Neuron (in vitro differentiated cells): ENCODE data around the gene DENND5B.
"Not testable (repeated sequence)": the region's sequence is repeated elsewhere in the genome, so short reads cannot be mapped to it uniquely, and the experiment has no call there.

ENCODE experiments used
- H2AFZ ChIP-seq: one replicate; pipeline ENCODE4 v1.6.1; 2013; ENCODE audit warnings: low read depth, mild to moderate bottlenecking, inconsistent platforms, low read length, moderate library complexity
- H3K27me3 ChIP-seq: one replicate; pipeline ENCODE4 v1.6.1; 2013; ENCODE audit warnings: low read length; ENCODE audit not compliant: insufficient read depth
- H3K36me3 ChIP-seq: one replicate; pipeline ENCODE4 v1.6.1; 2013; ENCODE audit warnings: low read length; ENCODE audit not compliant: insufficient read depth
- H3K4me1 ChIP-seq: one replicate; pipeline ENCODE4 v1.6.1; 2013; ENCODE audit warnings: low read length; ENCODE audit not compliant: insufficient read depth
- H3K4me3 ChIP-seq: 2 replicates; pipeline ENCODE4 v1.5.1; 2013; ENCODE audit warnings: mild to moderate bottlenecking, low read length, moderate library complexity
- H3K9me3 ChIP-seq: one replicate; pipeline ENCODE4 v1.6.1; 2013; ENCODE audit warnings: low read length

The DENND5B gene

DNA sequence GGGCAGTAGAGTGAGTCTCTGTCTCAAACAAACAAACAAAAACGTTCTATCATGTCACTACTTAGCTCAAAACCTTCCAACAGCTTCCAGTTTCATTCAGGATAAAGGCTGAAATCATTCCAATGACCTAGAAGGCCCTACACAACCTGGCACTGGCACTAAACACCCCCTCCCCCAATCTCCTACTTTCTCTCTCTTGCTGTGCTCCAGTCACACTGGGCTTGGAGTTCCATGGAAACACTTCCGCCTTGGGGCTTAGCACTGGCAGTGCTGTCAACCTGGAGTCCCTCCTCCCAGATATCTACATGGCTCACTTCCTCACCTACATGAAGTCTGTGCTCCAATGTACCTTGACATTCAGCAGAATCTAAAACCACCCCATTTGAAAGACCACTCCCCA, 199.9 kb downstream of the DENND5B start:
- Histone ChIP-seq H3K27me3 (no peaks in the 10 kb centered on the region), H3K9me3 (no peaks in the 10 kb centered on the region), H3K4me1 (peaks cover 12% of the 10 kb centered on the region), H3K36me3 (peaks cover 63% of the 10 kb centered on the region), H2AFZ (no peak overlapping the region), H3K4me3 (no peak overlapping the region)

DNA sequence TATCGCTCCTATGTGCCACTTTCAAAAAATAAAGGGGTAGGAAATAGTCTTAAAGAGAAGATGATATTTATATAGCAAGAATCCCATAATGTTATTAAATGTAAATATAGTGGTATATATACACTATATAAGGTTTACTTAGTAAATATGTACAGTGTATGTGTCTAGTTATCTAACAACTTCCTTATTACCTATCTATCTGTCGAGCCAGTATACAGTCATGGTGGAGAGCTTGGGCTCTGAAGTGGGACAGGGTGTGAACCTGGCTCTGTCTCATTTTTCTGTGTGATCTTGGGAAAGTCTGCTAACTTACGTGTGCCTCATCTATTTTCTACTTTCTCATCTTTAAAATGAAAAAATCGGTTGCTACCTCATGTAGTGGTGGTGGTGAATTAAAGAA, 202.2 kb downstream of the DENND5B start:
- H3K27me3 ChIP-seq = no peaks in the 10 kb centered on the region
- H3K36me3 ChIP-seq = peaks cover 60% of the 10 kb centered on the region
- H2AFZ ChIP-seq = no peak overlapping the region
- no peaks in the 10 kb centered on the region for H3K9me3 ChIP-seq
- peaks cover 22% of the 10 kb centered on the region for H3K4me1 ChIP-seq
- H3K4me3 ChIP-seq = no peak overlapping the region

DNA sequence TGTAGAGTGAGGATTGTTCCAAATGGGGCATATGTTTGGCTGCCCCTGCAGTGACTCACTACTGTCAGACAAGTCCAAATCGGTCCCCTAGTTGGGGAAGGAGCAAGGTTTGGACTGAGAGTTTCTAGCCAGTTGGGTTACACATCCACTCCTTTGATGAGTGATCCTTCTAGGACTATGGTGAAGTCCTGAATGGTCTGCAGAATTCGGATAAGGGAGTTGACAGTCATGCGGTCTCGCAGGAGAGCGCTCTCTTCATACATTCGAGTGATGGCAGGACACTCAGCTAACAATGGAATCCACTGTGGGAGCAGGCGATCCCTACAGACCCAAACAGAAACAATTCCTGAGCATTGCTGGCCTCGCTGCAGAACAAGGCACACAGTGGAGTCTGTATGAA, 203.5 kb downstream of the DENND5B start:
- no peaks in the 10 kb centered on the region for H3K9me3 ChIP-seq
- peaks cover 22% of the 10 kb centered on the region for H3K4me1 ChIP-seq
- H3K27me3 ChIP-seq = no peaks in the 10 kb centered on the region
- no peak overlapping the region for H2AFZ ChIP-seq
- no peak overlapping the region for H3K4me3 ChIP-seq
- peaks cover 51% of the 10 kb centered on the region for H3K36me3 ChIP-seq

DNA sequence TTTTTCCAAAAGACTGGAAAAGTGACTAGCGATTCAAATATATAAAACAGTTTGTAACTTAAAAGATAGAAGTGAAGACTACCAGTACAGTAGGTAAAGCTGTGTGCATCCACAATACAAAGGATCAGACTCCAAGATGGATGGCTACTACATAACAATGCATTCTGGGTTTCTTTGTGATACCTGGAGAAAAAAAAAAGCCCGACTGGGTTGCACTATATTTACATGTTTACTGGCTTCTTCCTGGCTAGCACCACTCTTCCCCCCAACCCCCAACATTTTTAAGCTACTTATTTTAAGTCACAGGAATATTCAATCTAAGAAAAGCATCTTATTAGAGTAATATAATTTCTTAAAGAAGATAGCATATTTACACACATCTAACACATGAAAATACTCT, 203.9 kb downstream of the DENND5B start:
- peaks cover 22% of the 10 kb centered on the region for H3K4me1 ChIP-seq

DNA sequence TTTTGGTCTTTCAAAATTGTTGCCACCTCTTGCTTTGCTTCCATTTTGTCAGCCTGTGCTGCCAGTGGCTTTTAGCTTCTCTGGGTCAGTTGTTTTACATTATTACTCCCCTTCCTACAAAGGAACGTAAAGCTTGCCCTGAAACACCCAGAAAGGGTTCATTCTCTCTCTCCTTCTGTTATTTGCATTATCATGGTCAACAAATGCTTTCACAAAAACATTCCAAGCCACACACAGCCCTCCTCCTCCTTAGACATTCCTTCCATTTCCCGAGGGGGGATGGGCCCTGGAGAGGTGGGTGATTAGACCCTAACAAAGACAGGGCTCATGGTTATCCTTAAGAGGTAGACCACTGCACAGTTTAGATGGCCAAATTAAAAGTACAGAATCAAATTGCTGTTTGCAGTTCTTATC, 204.6 kb downstream of the DENND5B start:
- peaks cover 22% of the 10 kb centered on the region for H3K4me1 ChIP-seq

More for the DNA sequence above, 203.9 kb downstream of the DENND5B start:
- Histone ChIP-seq H2AFZ (peak overlapping the region; percentile 49), H3K36me3 (peaks cover 47% of the 10 kb centered on the region), H3K9me3 (peaks cover 1% of the 10 kb centered on the region), H3K27me3 (no peaks in the 10 kb centered on the region), H3K4me3 (no peak overlapping the region)

DNA sequence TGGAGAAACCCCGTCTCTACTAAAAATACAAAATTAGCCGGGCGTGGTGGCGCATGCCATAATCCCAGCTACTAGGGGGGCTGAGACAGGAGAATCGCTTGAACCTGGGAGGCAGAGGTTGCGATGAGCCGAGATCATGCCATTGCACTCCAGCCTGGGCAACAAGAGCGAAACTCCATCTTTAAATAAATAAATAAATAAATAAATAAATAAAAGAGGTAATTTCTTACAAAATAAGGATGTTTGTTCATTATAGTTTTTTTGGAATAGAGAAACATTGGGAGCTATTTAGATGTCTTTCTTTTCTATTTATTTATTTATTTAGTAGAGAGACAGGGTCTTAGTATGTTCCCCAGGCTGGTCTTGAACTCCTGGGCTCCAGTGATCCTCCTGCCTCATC, 213.7 kb downstream of the DENND5B start:
- not testable (repeated sequence) for H3K36me3 ChIP-seq, H3K27me3 ChIP-seq, H3K4me3 ChIP-seq, H2AFZ ChIP-seq, H3K4me1 ChIP-seq, H3K9me3 ChIP-seq

More for the DNA sequence above, 204.6 kb downstream of the DENND5B start:
- Histone ChIP-seq H3K36me3 (peaks cover 44% of the 10 kb centered on the region), H3K4me3 (no peak overlapping the region), H3K27me3 (no peaks in the 10 kb centered on the region), H3K9me3 (peaks cover 4% of the 10 kb centered on the region), H2AFZ (peak overlapping the region; percentile 49)

DNA sequence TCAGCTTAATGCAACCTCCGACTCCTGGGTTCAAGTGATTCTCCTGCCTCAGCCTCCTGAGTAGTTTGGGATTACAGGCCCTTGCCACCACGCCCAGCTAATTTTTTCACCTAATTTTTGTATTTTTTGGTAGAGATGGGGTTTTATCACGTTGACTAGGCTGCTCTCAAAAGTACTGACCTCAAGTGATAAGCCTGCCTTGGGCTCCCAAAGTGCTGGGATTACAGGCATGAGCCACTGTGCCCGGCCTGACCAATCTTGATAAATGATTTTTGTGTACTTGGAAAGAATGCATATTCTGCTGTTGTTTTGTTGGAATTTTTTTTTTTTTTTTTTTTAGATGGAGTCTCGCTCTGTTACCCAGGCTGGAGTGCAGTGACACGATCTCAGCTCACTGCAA, 215.5 kb downstream of the DENND5B start:
- H3K4me3 ChIP-seq, H3K27me3 ChIP-seq, H2AFZ ChIP-seq, H3K36me3 ChIP-seq, H3K9me3 ChIP-seq: not testable (repeated sequence)
- H3K4me1 ChIP-seq = peaks cover 13% of the 10 kb centered on the region

DNA sequence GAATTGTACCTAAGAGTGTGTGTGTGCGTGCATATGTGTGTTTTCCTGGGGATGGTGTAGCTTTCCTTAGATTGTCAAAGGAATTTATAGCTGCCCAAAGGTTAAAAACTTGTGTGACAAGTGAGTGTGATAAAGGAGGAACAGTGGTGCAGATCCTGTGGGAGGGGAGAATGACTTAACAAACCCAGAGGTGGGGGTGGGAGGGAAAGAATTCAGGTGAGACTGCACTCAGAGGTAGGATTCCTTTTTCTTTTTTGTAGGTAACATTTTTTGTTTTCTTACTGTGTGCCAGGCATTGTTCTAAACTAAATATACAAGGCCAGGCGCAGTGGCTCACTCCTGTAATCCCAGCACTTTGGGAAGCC, 219.7 kb downstream of the DENND5B start:
- Histone ChIP-seq H2AFZ (peak overlapping the region; percentile 81), H3K9me3 (no peaks in the 10 kb centered on the region), H3K4me3 (peak overlapping the region; percentile 48), H3K4me1 (peaks cover 34% of the 10 kb centered on the region), H3K36me3 (no peaks in the 10 kb centered on the region), H3K27me3 (no peaks in the 10 kb centered on the region)

DNA sequence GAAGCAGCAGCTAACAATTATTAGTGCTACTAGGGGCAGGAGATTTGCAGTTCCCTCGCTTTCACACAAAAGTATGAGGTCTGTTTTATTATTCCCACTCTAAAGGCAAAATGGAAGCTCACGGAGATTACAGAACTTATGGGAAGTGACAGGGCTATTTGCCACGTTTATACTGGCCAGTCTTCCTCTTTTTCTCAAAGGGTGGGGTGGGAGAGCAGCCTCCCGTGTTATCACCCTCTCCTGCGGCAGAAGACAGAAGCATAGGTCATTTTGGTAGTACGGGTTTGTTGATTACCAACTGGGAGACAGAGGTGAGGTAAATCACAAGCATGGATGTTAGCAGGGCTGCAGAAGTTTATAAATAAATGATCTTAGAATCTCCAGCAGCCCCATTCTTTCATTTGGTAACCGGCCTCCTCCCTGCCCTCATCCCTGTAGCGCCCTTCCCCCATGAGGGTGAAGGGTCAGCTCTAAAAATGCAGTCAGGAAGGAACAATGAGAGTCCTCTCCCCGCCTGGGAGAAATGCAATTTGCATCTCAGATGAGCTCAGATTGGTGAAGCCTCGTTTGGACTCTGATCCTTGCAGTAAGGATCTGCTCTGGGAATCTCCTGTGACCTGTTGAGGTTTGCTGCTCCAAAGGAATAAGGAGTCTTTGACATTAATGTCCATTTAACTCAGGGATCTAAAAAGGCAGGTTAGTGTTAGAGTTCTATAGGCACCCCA, 220.2 kb downstream of the DENND5B start:
- Histone ChIP-seq H3K27me3 (no peaks in the 10 kb centered on the region), H2AFZ (peak overlapping the region; percentile 81), H3K4me1 (peaks cover 34% of the 10 kb centered on the region), H3K4me3 (peak overlapping the region; percentile 48), H3K36me3 (no peaks in the 10 kb centered on the region), H3K9me3 (no peaks in the 10 kb centered on the region)

DNA sequence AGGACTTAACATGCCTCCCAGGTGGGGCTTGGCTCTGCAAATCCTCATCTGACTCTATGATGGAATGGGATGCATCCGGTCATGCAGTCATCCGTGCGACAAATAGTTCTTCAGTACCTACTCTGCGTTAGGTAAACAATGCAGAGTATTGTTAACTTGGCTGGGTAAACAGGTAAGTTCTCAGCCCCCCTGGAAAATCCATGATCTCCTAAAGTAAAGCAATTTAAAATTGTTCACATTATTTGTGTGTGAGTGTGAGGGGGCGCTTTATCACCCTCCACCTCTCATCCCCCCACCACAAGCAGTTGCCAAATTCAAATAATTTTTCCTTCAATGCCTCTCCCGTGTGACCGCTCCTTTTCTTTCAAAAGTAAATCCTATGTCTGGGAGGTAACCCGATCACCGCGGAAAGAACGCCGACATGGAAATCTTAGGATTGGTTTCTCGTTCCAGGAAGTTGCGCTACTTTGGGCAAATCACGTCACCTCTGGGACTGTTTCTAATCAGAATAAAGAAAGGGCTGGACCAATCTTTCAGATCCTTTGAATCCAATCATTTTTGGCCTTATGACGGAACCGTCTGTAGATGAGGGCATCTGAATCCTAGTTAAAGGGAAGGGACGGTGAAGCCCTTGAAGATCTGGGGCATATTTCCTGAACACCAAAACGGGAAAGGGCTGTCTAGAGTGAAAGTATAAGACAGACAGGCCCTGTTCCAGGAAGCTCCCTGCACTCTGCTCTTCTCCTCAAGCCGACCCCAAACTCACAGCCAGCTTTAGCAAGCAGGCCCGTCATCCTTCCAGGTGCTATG, 221.0 kb downstream of the DENND5B start:
- no peaks in the 10 kb centered on the region for H3K27me3 ChIP-seq
- no peaks in the 10 kb centered on the region for H3K9me3 ChIP-seq
- H2AFZ ChIP-seq = peak overlapping the region; percentile 81
- peak overlapping the region; percentile 48 for H3K4me3 ChIP-seq
- H3K4me1 ChIP-seq = peaks cover 34% of the 10 kb centered on the region
- no peaks in the 10 kb centered on the region for H3K36me3 ChIP-seq

DNA sequence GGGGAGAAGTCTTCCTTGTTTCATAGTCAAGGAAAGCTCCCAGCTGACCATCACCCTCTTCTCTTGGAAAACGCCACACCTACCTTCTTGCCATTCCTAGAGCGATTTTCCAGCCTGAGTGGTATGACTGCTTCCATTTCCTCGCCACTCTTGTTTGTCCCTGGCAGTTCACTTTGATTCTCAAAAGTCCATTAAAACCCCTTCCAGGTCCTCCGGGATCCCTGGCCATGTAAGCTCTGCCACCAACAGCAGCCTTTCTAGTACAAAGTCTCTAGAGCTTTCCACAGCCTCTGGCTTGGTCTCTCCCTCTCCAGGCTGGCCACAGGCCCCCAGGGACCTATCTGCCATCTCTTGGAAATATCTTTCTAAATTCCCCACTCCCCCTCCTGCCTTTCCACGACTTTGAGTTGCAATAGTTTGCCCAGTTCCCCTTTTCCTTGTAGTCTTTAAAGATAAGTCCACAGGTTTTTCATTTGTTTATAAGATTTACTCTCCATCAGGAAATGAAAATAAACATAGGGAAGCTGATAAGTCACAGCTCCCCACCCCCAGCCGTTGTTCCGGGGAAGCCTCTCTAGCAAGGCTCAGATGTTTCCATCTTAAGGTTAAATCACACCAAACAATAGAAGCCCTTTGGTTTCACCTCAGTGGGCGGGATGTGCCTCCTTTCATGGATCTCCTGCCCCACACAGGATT, 222.1 kb downstream of the DENND5B start:
- peaks cover 34% of the 10 kb centered on the region for H3K4me1 ChIP-seq
- H3K36me3 ChIP-seq = no peaks in the 10 kb centered on the region
- H2AFZ ChIP-seq = peak overlapping the region; percentile 81
- no peak overlapping the region for H3K4me3 ChIP-seq
- H3K9me3 ChIP-seq = no peaks in the 10 kb centered on the region
- H3K27me3 ChIP-seq = no peaks in the 10 kb centered on the region

DNA sequence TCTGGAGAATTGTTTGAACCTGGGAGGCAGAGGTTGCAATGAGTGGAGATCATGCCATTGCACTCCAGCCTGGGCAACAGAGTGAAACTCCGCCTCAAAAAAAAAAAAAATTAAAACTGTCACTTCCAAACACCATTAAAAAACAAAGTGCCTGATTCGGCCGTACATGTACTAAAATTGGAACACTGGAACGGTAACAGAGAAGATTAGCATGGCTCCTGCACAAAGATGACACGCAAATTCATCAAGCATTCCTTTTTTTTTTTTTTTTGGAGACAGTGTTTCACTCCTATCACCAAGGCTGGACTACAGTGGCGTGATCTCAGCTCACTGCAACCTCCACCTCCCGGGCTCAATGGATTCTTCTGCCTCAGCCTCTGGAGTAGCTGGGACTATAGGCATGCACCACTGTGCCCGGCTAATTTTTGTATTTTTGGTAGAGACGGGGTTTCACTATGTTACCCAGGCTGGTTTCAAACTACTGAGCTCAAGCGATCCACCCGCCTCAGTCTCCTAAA, 224.8 kb downstream of the DENND5B start:
- H3K4me1 ChIP-seq = peaks cover 45% of the 10 kb centered on the region
- no peaks in the 10 kb centered on the region for H3K36me3 ChIP-seq
- H2AFZ ChIP-seq = no peak overlapping the region
- no peaks in the 10 kb centered on the region for H3K27me3 ChIP-seq
- no peak overlapping the region for H3K4me3 ChIP-seq
- no peaks in the 10 kb centered on the region for H3K9me3 ChIP-seq

DNA sequence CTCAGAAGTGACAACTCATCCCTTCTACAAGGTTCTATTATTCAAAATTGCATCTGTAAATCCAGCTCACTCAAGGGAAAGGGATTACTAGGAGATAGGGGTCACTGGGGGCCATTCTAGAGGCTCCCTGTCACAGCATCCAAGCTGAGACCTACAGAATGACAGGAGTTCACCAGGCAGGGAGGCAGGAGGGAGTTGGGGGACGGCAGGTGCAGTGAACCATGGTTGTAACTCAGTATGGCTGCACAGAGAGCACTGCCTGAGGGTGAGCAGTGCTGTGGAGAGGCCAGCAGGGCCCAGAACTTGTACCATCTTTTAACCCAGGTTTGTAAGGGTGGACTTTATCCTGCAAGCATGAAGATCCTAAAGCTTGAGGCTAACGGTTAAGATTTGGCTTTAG, 227.1 kb downstream of the DENND5B start:
- Histone ChIP-seq H3K4me3 (no peak overlapping the region), H3K27me3 (no peaks in the 10 kb centered on the region), H2AFZ (no peak overlapping the region), H3K4me1 (peaks cover 22% of the 10 kb centered on the region), H3K36me3 (no peaks in the 10 kb centered on the region), H3K9me3 (no peaks in the 10 kb centered on the region)
